ENCODE data around the gene ZNF569. TPM values are rescaled to one million over a fixed set of nuclear protein-coding genes. Genes with fewer than 3 reads are reported as not detected.

Gene ZNF569
- total and polyA plus RNA-seq, 2 of the 8 experiments (the other 6 are each of a cell fraction or from before 2014, with no cell fraction given) = 2.4 to 10.5 TPM

DNA sequence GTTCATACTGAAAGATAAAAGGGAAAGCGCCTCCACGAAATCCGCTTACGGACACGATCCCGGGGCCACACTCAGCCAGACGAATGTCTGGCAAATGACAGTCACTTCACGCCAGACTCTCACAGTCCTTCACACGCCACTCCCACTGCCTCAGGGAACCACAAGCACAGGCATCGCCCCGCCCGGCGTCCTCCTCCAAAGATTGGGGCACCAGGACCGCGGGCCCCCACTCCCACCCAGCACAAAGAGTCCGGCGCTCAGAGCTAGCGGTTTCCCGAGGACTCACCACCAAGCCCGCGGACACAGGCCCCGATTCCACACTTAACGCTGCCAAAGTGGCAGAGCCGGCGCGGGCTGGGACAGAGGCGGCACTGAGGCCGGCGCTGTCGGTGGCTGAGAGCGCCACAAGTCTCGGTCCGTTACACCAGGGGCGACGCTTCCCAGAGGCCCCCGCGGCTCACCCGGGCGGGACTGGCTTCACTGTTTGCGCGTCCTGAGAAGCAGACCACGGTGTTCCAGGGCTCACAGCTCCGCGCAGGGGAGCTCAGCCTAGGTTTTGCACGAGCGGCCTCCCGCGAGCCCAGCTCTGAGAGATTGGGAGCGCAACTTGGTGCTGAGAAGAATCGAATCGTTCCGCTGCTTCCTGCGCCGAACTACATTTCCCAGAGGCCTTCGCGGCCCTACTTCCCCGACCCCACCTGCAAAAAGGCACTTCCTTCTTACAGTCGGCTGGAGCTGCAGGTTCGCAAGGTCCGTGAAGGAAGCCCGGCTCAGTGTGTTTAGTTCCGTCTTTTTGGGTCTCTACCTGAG is at the start of gene ZNF569 (continued):
- peak; percentile 81 to 91; a peak in 3 of 4 replicates for TF ChIP-seq SIN3A (conservative IDR thresholded peaks at IDR 0.05 in 1 of 2, IDR thresholded peaks at IDR 0.05 in 1 of 2; ENCODE audit: low read depth in 1 of 2, low read length in 2 of 2)
- TF ChIP-seq, protein P1, sequence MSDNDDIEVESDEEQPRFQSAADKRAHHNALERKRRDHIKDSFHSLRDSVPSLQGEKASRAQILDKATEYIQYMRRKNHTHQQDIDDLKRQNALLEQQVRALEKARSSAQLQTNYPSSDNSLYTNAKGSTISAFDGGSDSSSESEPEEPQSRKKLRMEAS (IDR thresholded peaks at IDR 0.05) = 0 out of 2 replicates have a peak, but pooled peaks have one; percentile 14
- TF ChIP-seq CEBPB (IDR thresholded peaks at IDR 0.05; ENCODE audit: low read depth, low read length) = no peak
- peak; percentile 100 for TF ChIP-seq KDM4A (IDR thresholded peaks at IDR 0.05; ENCODE audit: low read depth, low read length, severe bottlenecking)
- TF ChIP-seq ASH2L (IDR thresholded peaks at IDR 0.05; ENCODE audit: low read length) = peak; percentile 77
- TF ChIP-seq RXRA (IDR thresholded peaks at IDR 0.05; ENCODE audit: insufficient read depth, low read depth, low read length) = no peak
- peak; percentile 54 for TF ChIP-seq KDM1A (IDR thresholded peaks at IDR 0.05; ENCODE audit: borderline replicate concordance, low read length)
- no peak for TF ChIP-seq SUZ12 (IDR thresholded peaks at IDR 0.05; ENCODE audit: low read length)
- TF ChIP-seq BCL11A (IDR thresholded peaks at IDR 0.05; ENCODE audit: low read depth in 2 of 2, low read length in 2 of 2) = no peak
- TF ChIP-seq EGR1 (IDR thresholded peaks at IDR 0.05; ENCODE audit: borderline replicate concordance, low read depth, low read length) = peak; percentile 49; the same call in 1 of the 2 replicates
- TF ChIP-seq RFX5 (IDR thresholded peaks at IDR 0.05; ENCODE audit: borderline replicate concordance, low read depth, low read length) = no peak
- no peak for TF ChIP-seq SAP30 (IDR thresholded peaks at IDR 0.05; ENCODE audit: insufficient read depth, insufficient replicate concordance, low read length)
- TF ChIP-seq SIX5 (IDR thresholded peaks at IDR 0.05; ENCODE audit: low read depth, low read length) = peak; percentile 91
- no peak for TF ChIP-seq POU5F1 (IDR thresholded peaks at IDR 0.05; ENCODE audit: low read depth, low read length)
- TF ChIP-seq POLR2AphosphoS5 (IDR thresholded peaks at IDR 0.05; ENCODE audit: low read depth, low read length) = no peak
- 0 out of 2 replicates have a peak, but pooled peaks have one; percentile 20 for TF ChIP-seq SRF (IDR thresholded peaks at IDR 0.05; ENCODE audit: low read depth, low read length)
- peak; percentile 70 for TF ChIP-seq CHD2 (IDR thresholded peaks at IDR 0.05; ENCODE audit: low read length)
- TF ChIP-seq BACH1 (IDR thresholded peaks at IDR 0.05; ENCODE audit: low read length) = no peak
- TF ChIP-seq HDAC2 (IDR thresholded peaks at IDR 0.05; ENCODE audit: borderline replicate concordance in 1 of 2, low read depth in 2 of 2, low read length in 2 of 2) = 0 out of 4 replicates have a peak, but pooled peaks of 1 of the 2 experiments have one; percentile 49
- TF ChIP-seq EZH2 (IDR thresholded peaks at IDR 0.05; ENCODE audit: low read depth, low read length, severe bottlenecking) = peak; percentile 18
- peak; percentile 37; the same call in 1 of the 2 replicates for TF ChIP-seq CREB1 (IDR thresholded peaks at IDR 0.05)
- no peak for TF ChIP-seq SIRT6 (IDR thresholded peaks at IDR 0.05; ENCODE audit: low read length)
- TF ChIP-seq TAF7 (optimal IDR thresholded peaks at IDR 0.05; ENCODE audit: borderline replicate concordance, low read depth, low read length) = no peak
- no peak for TF ChIP-seq MAFK (IDR thresholded peaks at IDR 0.05; ENCODE audit: low read depth, low read length)

Measured in H1 (cell line).